ENCODE data around the gene SFXN4. TPM values are rescaled to one million over a fixed set of nuclear protein-coding genes. Genes with fewer than 3 reads are reported as not detected.
A peak's percentile ranks its signal among the peaks of the same experiment; 100 is the strongest.

Gene SFXN4
- total and polyA plus RNA-seq, 2 experiments from 2014 or later: 18.6 to 22.3 TPM

DNA sequence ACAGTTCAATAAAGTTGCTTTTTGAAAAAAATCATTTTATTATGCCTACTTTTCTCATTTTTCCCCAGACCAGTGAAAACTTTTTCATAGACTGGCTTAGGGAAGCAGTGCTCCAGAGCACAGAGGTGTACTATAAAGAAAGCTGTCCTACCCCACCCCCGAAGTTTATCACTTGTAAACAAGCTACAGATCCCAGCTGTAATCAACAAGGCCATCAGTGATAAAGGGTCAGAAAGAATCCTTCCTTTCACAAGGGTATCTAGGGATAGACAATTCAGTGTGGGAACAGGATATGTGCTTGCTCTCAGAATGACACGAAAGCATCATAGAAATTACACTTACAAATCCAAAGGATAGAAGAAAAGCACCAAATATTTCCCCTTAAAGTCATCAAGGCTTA is 8.6 kb upstream of the SFXN4 start:
- no peak overlapping the region for H3K27ac ChIP-seq (ENCODE audit: low read depth)
- no peak overlapping the region for H3K4me3 ChIP-seq
- no peak for ATAC-seq
- no peaks in the 10 kb centered on the region for H3K9me3 Mint-ChIP-seq
- no peak for DNase-seq (ENCODE audit: low spot score)
- H3K27ac Mint-ChIP-seq: no peak overlapping the region
- peaks cover 59% of the 10 kb centered on the region for H3K36me3 ChIP-seq (ENCODE audit: insufficient read depth)
- peaks cover 66% of the 10 kb centered on the region for H3K36me3 Mint-ChIP-seq (ENCODE audit: low read depth)
- H3K27me3 Mint-ChIP-seq (ENCODE audit: insufficient read depth, low read depth, poor library complexity): peaks cover 11% of the 10 kb centered on the region
- peaks cover 11% of the 10 kb centered on the region; the same call in 1 of the 2 replicates for H3F3A ChIP-seq (replicated peaks; ENCODE audit: low read depth)
- H3K27me3 ChIP-seq (ENCODE audit: insufficient read depth): no peaks in the 10 kb centered on the region
- TF ChIP-seq, protein P1, sequence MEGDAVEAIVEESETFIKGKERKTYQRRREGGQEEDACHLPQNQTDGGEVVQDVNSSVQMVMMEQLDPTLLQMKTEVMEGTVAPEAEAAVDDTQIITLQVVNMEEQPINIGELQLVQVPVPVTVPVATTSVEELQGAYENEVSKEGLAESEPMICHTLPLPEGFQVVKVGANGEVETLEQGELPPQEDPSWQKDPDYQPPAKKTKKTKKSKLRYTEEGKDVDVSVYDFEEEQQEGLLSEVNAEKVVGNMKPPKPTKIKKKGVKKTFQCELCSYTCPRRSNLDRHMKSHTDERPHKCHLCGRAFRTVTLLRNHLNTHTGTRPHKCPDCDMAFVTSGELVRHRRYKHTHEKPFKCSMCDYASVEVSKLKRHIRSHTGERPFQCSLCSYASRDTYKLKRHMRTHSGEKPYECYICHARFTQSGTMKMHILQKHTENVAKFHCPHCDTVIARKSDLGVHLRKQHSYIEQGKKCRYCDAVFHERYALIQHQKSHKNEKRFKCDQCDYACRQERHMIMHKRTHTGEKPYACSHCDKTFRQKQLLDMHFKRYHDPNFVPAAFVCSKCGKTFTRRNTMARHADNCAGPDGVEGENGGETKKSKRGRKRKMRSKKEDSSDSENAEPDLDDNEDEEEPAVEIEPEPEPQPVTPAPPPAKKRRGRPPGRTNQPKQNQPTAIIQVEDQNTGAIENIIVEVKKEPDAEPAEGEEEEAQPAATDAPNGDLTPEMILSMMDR (conservative IDR thresholded peaks at IDR 0.05; ENCODE audit: low read depth in 2 of 2): no peak
- TF ChIP-seq REST (IDR thresholded peaks at IDR 0.05; ENCODE audit: unreplicated experiment): no peak
- H3K4me1 ChIP-seq (ENCODE audit: insufficient read depth): 0 out of 2 replicates have a peak, but pooled peaks cover 5% of the 10 kb centered on the region
- no peak overlapping the region for H3K4me3 Mint-ChIP-seq
- H3K4me1 Mint-ChIP-seq: no peaks in the 10 kb centered on the region; the same call in 2 of the 3 replicates
- H3K79me2 ChIP-seq (replicated peaks; ENCODE audit: insufficient read depth): peaks cover 48% of the 10 kb centered on the region
- H4K20me1 ChIP-seq (replicated peaks; ENCODE audit: insufficient read depth): peaks cover 23% of the 10 kb centered on the region
- H2AFZ ChIP-seq: no peak overlapping the region
- H3K4me2 ChIP-seq: no peak overlapping the region
- H3K9me2 ChIP-seq (ENCODE audit: insufficient read depth): no peaks in the 10 kb centered on the region

GRCh38 chr10:119167041-119167440 is 1.5 kb upstream of the SFXN4 start:
- H3K9me3 Mint-ChIP-seq: no peaks in the 10 kb centered on the region
- no peak overlapping the region for H3K27ac Mint-ChIP-seq
- peaks cover 13% of the 10 kb centered on the region for H3K4me1 ChIP-seq (ENCODE audit: insufficient read depth)
- DNase-seq (ENCODE audit: low spot score) (no peak), ATAC-seq (no peak)
- H2AFZ ChIP-seq: no peak overlapping the region
- H3K36me3 Mint-ChIP-seq (ENCODE audit: low read depth): peaks cover 60% of the 10 kb centered on the region
- H3F3A ChIP-seq (replicated peaks; ENCODE audit: low read depth): peaks cover 20% of the 10 kb centered on the region; the same call in 1 of the 2 replicates
- H3K4me2 ChIP-seq: no peak overlapping the region
- no peak overlapping the region for H3K27ac ChIP-seq (ENCODE audit: low read depth)
- peak overlapping the region; percentile 88; the same call in 1 of the 3 replicates for H3K4me3 Mint-ChIP-seq
- H3K9me2 ChIP-seq (ENCODE audit: insufficient read depth): no peaks in the 10 kb centered on the region
- no peak overlapping the region for H3K4me3 ChIP-seq
- peaks cover 11% of the 10 kb centered on the region for H3K4me1 Mint-ChIP-seq
- H4K20me1 ChIP-seq (replicated peaks; ENCODE audit: insufficient read depth): peaks cover 14% of the 10 kb centered on the region
- no peaks in the 10 kb centered on the region for H3K27me3 ChIP-seq (ENCODE audit: insufficient read depth)
- H3K36me3 ChIP-seq (ENCODE audit: insufficient read depth): peaks cover 42% of the 10 kb centered on the region
- H3K79me2 ChIP-seq (replicated peaks; ENCODE audit: insufficient read depth): peaks cover 4% of the 10 kb centered on the region
- peaks cover 9% of the 10 kb centered on the region for H3K27me3 Mint-ChIP-seq (ENCODE audit: insufficient read depth, low read depth, poor library complexity)
- TF ChIP-seq EZH2phosphoT487 (IDR thresholded peaks at IDR 0.05; ENCODE audit: unreplicated experiment) (no peak), JUNB (IDR thresholded peaks at IDR 0.05; ENCODE audit: unreplicated experiment) (no peak), EZH2 (IDR thresholded peaks at IDR 0.05; ENCODE audit: low read depth, unreplicated experiment) (no peak), ZNF462 (CRISPR knock-in tag; IDR thresholded peaks at IDR 0.05) (no peak)
